GM21360 (cell line): Measurements from ENCODE around the gene ASPA.
"Not testable (repeated sequence)": the region's sequence is repeated elsewhere in the genome, so short reads cannot be mapped to it uniquely, and the experiment has no call there.

ENCODE experiments used
- ATAC-seq: cut with Tn5 transposase; IDR thresholded peaks from one replicate; pipeline ENCODE4 v1.9.1; 2021; ENCODE audit warnings: mild to moderate bottlenecking, moderate library complexity; ENCODE audit not compliant: unreplicated experiment

Gene ASPA

DNA sequence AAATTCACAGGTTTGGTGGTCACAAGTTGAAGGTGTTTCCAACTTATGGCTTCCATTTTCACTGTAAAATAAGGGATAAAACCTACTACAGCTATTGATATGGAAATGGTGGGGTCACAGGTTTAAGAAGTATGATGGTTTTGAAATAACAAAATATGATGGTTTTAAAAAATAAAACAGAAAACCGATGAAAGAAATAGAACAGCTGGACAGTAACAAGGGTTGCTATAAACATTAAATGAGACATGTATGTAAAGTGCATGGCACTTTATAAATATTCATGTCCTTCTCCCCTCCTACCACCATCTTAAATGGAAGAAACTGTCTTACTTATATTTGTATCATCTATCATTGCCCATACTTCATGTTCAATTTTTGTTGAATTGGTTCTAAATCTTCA is 31.3 kb downstream of the ASPA start:
- ATAC-seq, result no peak

DNA sequence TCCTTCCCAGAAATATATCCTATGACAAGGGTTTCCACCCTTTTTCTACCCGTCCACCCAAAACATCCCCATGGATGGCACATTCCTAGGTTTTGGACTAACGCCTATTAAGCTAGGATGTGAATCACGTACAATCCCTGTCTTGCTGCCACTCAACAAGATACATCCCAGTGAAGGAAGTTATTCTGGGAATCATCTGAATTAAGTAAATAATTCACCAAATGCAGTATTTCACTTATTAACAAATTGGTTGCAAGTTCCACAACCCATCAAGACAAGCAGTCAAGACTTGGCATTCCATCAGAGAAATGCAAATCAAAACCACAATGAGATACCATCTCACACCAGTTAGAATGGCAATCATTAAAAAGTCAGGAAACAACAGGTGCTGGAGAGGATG is 32.1 kb downstream of the ASPA start:
- no peak for ATAC-seq

GRCh38 chr17:3510090-3510489 is 34.3 kb downstream of the ASPA start:
- ATAC-seq, result no peak

DNA sequence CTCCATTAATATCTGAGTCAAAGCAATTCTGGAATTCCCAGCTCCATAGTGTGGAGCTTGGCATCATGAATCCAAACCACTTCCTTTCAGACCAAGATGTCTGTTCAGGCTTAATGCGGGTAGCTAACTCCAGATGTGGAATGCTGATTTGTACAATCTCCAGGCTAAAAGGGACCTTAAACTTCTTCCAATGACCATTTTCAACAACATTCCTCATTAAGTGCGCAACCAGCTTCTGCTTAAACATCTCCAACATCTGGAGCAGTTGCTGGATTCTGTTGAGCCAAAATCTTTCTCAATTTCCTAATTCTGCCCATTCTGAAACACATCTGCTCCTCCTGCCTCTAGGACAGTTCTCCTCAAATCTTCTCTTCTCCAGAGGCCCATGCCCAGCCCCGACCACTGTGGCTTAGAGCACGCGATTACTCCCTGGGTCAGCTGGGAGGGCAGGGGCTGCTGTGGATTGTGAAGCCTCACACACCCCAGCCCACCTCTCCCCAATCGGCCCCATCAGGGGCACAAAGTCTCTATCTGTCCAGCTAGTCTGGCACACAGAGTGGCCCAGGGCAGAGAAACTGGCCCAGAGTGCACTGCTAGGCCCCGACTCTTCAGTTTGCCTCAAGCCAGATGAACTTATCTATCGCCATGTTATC is 36.2 kb downstream of the ASPA start:
- no peak for ATAC-seq

- no peak for ATAC-seq
Observed at GRCh38 chr17:3512505-3513171, 36.8 kb downstream of the ASPA start.

GRCh38 chr17:3513305-3514035 is 37.7 kb downstream of the ASPA start:
- ATAC-seq, result no peak

DNA sequence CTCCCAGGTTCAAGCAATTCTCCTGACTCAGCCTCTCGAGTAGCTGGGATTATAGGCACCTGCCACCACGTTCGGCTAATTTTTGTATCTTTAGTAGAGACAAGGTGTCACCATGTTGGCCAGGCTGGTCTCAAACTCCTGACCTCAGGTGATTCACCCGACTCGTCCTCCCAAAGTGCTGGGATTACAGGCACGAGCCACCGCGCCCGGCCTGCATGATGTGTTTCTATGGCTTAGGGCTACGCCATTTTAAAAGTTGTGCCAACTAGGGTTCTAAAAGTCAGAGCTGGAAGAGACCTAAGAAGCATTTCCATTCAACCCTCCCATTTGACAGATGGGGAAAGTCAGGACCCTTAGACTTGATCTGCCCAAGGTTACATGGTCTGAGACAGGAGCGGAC is 38.4 kb downstream of the ASPA start:
- ATAC-seq, result not testable (repeated sequence)

DNA sequence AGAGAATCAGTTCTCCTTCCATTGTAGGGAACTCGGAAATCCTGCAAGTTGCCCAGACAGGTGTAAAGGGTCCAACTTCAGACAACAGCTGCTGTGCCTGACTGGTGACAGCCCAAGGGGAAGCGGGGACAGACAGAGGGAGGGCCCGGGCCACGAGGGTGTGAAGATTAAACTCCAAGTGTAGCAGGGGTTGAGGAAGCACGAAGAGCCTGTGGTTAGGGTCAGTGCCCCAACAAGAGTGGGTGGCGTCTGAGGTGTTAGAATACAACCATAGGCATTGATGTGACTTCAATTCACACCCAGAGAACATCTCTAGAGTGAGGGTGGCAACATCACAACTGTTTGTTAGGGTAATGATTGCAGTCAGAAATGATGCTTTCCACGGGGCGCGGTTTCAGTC is 39.1 kb downstream of the ASPA start:
- no peak for ATAC-seq

DNA sequence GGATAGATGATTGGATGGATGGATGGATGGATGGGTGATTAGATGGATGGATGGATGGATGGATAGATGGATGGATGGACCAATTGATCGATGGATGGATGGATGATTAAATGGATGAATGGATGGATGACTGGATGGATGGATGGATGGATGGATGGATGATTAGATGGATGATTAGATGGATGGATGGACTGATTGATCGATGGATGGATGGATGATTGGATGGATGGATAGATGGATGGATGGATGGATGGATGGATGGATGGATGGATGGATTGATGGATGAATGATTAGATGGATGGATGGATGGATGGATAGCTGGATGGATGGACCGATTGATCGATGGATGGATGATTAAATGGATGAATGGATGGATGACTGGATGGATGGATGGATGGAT is 43.7 kb downstream of the ASPA start:
- ATAC-seq, result not testable (repeated sequence)

DNA sequence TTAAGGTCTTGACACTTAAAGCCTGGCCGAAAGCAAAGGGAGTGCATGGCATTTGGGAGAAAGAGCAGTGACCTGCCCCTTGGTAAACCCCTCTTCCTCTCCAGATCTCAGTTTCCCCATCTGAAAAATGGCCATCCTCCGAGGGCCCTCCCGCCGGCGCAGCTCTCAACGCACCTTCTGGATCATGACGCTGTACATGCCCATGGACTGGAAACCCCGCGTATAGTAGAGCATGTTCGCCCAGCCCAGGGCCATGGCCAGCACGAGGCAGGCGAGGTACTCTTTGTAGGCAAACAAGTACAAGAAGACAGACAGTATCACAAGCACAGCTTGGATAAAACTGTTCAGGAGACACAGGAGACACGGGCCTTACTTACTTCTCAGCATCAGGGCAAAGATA is 48.2 kb downstream of the ASPA start:
- ATAC-seq, result no peak

GRCh38 chr17:3526491-3526890 is 50.7 kb downstream of the ASPA start:
- no peak for ATAC-seq

GRCh38 chr17:3526971-3527370 is 51.2 kb downstream of the ASPA start:
- ATAC-seq, result no peak

- no peak for ATAC-seq
Observed at GRCh38 chr17:3527468-3527867, 51.7 kb downstream of the ASPA start.

GRCh38 chr17:3527896-3528295 is 52.1 kb downstream of the ASPA start:
- no peak for ATAC-seq

GRCh38 chr17:3528403-3528851 is 52.6 kb downstream of the ASPA start:
- ATAC-seq, result no peak

- no peak for ATAC-seq
Observed at GRCh38 chr17:3528880-3529511, 53.2 kb downstream of the ASPA start.

DNA sequence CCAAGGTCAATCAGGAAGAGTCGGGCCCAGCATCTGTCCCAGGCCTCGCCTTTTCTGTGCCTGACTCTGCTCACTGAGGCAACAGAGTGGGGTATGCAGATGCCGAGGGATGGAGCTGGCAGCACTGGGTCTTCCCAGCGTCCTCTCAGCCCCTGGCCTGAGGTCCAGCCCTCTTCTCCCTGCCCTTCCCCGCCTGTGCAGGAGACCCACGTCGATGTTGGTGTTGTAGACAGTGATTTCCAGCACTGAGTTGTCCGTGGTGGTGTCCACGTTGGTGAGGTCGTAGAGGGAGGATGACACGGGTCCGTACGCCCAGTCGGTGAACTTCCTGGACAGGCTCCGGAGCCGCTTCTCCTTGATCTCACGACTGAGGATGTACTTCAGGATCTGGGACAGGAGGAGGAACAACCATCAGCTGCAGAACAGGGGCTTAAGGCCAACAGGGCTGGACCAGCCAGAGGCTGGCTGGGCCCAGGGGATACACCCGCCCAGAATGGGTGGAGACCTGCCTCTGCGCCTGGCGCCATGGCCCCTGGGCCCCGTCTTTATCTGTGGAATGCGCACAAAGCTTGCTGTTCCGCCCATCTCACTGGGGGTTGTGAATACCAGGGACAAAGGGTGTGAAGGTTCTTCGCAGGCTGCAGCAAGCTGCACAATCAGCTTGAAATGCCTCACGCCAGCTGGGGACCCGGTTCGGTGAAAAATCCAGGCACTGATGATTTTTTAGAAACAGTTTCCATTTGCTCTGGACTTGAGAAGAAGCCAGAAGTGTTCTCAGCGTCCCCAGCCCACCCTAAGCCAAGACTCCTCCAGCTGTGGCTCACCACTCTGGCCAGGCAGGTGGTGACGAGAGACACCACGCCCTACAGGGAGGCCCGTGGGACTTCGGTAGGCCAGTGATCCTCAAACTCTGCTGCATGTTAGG is 54.3 kb downstream of the ASPA start:
- ATAC-seq, result no peak

DNA sequence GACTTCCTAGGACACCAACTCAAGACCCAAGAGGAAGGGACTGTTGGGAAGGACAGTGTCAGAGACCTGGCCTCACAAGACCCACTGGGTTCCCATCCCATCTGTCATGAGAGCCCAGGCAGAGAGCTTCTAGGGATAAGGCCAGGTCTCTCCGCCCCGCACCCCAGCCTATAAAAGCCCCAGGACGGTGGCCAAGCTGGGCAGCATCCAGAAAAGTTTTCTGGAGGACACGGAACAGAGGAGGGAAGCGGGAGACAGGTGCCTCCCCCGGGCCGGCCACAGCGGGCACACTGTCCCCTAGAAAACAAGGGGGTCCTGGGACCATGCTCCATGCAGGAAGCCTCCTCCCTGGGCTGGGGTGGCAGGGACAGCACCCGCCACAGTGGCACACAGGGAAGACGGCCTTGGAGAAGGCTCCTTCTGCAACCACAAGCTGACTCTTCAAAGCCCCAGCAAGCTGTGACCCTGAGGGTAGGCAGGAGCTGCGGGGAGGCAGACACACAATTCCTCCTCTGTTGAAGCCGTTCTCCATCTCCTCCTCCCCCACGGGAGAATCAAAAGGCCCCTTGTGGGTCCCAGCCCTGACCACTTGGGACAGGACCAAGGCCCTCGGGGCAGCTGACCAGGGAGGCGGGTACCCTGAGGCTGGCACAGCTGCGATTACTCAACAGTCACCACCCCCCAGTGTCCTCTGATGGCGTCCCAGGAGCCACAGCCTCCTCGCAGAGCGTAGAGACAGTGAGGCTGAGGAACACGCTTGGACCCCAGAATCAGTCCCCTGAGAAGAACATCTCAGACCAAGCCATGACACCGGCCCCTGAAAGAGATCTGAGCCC is 55.7 kb downstream of the ASPA start:
- no peak for ATAC-seq

GRCh38 chr17:3532106-3532858 is 56.5 kb downstream of the ASPA start:
- no peak for ATAC-seq
